Measurements from ENCODE around the gene STKLD1.
"Not testable (repeated sequence)": the region's sequence is repeated elsewhere in the genome, so short reads cannot be mapped to it uniquely, and the experiment has no call there.

STKLD1 gene

DNA sequence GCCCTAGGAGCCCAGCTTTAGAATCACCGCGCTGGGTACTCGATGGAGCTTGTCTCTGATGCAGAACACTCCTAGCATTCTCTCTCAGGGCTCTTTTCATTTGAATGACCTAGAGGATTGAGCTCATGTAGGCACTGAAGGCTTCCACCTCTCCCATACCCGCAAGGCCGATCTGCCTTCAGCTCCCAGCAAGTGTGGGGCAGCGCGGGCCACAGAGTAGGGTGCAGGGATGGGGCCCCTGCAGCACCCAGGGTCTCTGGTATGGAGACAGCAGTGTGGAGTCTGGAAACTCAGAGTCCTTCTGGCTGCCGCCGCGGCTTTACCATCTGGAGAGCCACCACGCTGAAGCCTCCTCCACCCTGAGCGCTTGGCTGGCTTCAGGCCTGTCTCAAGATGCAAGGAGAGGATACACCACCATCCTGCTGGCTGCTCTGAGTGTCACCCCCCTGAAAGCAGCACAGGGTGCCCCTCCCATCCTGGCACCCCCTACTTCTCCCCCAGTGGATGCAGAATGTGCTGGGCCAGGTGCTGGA, 12.9 kb downstream of the STKLD1 start:
- no peak for DNase-seq

DNA sequence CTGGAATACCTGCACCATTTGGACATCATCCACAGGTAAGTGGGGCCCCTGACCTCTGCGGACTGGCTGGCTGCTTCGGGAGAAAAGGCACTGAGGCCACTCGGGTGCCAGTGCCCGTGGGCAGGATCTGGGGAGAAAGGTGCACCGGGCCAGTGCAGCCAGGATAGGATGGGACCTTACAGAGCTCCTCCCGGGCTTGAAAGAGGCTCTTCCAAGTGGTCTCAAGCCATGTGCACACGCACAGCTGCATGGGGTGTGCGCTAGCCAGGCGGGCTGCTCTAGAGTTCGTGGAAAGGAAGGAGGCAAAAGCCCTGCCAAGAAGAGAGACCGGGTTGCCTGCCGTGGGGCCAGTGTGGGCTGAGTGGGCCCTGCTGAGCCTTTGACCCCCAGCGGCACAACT, 13.4 kb downstream of the STKLD1 start:
- DNase-seq = no peak

DNA sequence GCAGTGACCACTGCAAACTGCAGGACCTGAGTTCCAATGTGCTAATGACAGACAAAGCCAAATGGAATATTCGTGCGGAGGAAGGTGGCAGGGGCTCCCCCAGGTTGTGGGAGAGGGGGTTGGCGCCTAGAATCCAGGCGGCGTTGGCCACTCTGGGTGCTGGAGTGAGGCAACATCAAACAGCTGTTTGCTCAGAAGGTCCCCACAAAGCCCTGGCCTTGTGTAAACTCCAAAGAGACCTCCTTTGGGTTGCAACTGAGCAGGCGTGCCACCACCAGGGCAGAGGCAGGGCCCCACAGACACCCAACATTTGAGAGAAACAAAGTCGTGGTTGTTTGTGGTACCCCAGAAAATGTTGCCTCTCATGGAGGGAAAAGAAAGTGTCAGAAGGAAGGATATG, 14.5 kb downstream of the STKLD1 start:
- DNase-seq = no peak

DNA sequence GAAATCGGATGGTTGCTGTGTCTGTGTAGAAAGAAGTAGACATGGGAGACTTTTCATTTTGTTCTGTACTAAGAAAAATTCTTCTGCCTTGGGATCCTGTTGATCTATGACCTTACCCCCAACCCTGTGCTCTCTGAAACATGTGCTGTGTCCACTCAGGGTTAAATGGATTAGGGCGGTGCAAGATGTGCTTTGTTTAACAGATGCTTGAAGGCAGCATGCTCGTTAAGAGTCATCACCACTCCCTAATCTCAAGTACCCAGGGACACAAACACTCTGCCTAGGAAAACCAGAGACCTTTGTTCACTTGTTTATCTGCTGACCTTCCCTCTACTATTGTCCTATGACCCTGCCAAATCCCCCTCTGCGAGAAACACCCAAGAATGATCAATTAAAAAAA, 15.3 kb downstream of the STKLD1 start:
- not testable (repeated sequence) for DNase-seq

DNA sequence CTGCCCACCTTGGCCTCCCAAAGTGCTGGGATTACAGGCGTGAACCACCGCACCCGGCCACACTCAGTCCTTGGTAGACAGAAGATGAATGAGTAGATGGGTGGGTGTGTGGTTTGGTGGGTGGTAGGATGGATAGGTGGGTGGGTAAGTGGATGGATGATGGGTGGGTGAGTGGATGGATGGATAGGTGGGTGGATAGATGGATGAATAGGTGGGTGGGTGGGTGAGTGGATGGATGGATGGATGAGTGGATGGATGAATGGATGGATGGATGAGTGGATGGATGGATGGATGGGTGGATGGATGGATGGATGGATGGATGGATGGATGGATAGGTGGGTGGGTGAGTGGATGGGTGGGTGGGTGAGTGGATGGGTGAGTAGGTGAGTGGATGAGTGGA, 16.1 kb downstream of the STKLD1 start:
- DNase-seq = not testable (repeated sequence)

DNA sequence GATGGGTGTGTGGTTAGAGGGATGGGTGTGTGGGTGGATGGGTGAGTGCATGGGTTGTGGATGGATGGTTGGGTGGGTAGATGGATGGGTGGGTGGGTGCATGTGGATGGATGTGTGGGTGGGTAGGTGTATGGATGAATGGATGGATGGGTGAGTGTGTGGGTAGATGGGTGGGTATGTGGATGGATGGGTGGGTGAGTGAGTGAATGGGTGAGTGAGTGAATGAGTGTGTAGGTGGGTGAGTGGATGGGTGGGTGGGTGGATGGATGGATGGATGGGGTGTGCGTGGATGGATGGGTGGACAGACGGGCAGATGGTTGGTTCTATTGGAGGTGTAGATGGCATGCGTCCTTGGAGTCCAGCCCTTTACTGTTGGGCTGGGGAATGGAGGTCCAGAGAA, 17.2 kb downstream of the STKLD1 start:
- DNase-seq = no peak

DNA sequence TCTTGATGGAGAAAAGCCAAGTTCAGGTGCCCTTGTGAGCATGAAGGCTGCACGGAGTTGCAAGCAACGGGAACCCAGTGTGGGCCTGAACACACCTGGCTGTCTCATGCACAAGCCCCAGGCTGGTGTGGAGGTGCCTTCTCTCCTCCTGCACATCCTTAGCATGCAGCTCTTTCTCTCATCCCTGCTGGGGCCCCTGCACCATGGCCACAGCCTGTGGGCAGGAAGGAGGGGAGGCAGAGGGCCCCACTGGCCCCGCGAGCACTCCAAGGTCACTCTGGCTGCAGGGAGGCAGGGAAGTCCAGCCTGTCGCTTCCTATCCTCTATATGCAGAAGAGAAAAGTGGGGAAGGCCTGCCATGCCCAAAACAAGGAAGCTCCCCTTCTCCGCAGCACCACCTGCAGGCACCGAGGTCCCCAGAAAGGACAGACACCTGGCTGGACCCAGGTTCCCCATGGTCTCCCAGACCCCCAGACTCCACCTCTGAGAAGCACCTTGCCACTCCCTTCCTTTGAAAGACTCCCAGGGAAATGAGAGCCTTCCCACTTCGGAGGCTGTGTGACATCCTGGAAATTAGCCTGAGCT, 18.6 kb downstream of the STKLD1 start:
- DNase-seq = no peak

DNA sequence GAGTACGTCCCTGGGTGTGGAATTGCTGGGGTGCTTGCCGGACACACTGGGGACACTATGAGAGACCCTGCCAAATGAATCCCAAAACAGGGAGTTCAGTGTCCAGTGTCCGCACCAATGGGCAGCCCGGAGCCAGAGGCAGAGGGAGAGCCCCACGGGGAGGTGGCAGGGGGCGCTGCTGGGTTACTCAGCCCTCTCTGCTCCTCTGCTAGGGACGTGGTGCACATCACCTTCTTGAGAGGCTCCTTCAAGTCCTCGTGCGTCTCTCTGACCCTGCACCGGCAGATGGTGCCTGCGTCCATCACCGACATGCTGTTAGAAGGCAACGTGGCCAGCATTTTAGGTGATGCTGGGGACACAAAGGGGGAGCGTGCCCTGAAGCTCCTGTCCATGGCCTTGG, 20.8 kb downstream of the STKLD1 start:
- DNase-seq = no peak

DNA sequence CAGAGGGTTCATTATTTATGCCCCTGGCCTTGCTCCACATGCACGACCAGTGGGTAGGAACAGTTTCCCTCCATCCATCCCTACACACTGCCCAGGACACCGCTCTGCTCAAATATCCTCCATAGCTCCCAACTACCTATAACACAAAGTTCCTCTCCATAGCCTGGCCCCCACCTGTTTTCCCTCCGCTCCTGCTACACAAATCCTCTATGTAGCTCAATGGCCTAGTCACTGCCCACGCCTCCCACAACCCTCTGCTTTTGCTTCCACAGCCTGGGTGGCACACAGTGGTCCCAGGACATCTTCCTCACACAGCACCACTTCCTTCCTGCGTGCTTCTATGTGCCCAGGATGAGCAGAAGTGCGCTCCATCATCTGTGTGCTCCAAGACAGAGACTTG, 21.2 kb downstream of the STKLD1 start:
- no peak for DNase-seq

DNA sequence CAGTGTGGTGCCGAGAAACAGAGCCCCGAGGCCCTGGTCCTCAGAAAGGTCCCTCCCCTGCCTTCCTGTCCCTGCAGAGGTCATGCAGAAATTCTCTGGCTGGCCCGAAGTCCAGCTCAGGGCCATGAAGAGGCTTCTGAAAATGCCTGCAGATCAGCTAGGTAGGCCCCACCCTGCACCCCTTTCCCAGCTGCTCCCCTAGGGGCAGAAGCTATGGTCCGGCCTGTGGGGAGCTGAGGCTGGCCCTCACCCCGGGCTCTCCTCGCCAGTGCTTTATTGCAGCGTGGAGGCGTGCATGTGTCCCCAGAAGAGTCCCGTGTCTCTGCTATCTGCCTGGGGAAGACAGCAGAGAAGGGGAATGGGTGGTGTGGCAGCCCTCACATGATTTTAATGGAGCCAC, 21.7 kb downstream of the STKLD1 start:
- no peak for DNase-seq

DNA sequence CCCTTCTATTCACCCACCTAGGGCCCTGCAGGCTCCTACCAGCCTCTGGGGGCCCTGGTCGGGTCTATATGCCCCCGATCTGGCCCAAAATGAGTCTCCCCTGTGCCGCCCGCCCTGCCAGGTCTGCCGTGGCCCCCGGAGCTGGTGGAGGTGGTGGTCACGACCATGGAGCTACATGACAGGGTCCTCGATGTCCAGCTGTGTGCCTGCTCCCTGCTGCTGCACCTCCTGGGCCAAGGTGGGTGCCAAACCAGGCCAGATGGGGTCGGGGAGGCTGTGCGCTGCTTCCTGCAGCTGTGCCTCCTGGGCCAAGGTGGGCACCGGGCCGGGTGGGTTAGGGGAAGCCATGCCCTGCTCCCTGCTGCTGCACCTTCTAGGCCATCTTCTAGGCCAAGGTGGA, 24.1 kb downstream of the STKLD1 start:
- no peak for DNase-seq

DNA sequence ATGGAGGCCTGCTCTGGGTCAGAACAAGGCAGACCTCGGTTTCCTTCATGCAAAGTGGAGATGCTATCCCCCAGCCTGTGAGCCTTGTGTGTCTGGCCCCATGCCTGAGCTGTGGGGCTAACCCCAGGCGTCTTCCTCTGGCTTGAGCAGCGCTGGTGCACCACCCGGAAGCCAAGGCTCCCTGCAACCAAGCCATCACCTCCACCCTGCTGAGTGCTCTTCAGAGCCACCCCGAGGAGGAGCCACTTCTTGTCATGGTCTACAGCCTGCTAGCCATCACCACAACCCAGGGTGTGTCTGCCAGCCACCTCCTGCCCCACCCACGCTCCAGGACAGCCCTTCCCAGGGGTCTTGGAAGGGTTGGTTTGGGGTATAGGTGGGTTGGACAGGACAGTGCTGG, 25.4 kb downstream of the STKLD1 start:
- no peak for DNase-seq

DNA sequence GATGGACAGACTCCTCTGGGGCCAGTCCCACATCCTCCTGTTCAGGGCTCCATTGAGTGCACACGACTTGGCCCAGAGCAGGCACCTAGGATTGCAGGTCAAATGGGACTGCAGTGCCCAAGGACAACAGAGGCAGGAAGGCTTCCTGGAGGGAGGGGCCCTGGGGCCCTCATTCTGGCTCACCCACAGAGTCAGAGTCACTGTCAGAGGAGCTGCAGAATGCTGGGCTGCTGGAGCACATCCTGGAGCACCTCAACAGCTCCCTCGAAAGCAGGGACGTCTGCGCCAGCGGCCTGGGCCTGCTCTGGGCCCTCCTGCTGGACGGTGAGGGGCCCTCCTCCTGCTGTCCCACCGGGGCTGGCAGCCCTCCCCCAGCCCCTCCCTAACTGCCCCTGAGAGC, 26.5 kb downstream of the STKLD1 start:
- DNase-seq = no peak

DNA sequence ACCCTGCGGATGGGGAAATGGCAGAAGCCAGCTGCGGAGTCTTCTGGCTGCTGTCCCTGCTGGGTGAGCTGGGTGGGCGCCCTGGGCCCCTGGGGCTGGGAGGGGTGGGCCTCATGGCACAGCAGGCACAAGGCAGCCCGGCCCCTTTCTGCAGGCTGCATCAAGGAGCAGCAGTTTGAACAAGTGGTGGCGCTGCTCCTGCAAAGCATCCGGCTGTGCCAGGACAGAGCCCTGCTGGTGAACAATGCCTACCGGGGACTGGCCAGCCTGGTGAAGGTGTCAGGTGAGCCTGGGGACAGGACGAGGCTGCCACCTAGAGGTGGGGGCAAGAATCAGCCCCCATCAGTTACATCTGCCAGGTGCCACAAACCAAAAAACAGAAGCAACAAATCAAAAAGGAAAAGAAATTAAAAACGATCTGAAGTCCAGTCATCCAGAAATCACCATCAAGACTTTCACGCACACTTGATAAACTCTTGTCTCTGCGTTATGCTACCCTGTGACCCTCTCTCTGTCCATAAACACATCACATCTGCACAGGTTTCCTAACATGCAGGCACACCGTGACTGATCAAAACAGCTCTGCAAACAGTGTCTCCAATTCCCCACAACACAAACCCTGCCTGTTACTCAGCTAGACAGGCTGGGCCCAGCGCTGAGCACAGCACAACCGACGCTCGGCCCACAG, 27.7 kb downstream of the STKLD1 start:
- DNase-seq = peak in 1 of 2 donors; percentile 3

DNA sequence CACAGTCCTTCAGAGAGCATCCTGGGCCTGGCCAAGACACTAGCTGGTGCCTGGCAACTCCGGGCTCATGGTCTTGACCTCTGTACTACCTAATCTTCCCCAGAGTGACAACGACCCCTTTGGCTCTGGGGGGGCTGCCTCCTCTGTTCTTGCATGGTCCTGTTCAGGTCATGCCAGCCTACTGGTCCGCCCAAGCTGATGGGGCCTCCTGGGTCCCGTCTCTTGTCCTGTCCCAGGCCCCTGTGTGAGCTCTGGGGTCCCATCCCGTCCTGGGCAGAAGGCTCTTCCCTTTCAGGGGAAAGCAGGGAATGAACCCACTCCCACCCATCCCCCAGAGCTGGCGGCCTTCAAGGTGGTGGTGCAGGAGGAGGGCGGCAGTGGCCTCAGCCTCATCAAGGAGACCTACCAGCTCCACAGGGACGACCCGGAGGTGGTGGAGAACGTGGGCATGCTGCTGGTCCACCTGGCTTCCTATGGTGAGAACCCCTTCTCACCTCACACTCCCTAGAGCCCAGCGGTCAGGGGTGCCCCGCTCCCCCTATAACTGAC, 28.4 kb downstream of the STKLD1 start:
- DNase-seq = no peak

DNA sequence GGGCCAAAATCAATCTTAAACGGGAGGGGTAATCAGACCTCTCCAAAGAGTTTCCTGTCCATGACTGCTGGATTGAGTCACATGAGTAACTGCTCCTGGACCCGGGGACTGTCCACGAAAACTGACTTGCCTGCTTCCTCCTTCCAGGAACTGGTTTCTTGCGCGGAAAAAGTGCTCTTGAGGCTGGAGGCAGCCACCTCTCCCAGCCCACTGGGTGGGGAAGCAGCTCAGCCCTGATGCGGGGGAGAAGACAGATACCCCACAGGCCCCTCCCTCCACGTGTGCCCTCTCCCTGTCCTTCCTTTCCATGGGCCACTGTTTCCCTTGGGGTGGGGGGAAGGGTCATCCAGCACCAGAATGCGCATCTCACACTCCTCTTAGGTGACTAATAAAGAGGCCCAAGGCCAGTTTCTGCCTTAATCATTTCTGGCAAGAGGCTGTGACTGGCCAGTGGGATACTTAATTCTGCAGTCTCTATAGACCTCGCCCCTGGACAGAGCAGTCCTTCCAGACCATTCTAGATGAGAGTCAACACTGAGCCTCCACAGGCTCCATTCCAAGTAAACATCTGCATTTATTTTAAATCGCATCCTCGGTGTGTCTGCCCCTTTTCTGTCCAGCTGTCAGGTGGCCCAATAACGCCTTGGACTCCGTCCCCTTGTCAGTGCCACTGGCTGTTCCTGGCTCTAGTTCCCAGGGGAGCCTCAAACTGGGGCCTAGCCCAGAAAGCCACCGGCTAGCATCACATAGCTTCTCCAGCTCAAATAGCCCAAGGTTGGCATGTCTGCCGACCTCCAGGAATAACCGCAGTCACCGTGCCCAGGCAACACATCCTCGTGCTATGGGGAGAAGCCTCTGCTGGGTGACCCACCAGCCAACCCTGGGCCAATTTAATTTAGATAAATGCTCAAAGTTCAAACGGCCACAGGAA, 29.6 kb downstream of the STKLD1 start:
- no peak for DNase-seq

DNA sequence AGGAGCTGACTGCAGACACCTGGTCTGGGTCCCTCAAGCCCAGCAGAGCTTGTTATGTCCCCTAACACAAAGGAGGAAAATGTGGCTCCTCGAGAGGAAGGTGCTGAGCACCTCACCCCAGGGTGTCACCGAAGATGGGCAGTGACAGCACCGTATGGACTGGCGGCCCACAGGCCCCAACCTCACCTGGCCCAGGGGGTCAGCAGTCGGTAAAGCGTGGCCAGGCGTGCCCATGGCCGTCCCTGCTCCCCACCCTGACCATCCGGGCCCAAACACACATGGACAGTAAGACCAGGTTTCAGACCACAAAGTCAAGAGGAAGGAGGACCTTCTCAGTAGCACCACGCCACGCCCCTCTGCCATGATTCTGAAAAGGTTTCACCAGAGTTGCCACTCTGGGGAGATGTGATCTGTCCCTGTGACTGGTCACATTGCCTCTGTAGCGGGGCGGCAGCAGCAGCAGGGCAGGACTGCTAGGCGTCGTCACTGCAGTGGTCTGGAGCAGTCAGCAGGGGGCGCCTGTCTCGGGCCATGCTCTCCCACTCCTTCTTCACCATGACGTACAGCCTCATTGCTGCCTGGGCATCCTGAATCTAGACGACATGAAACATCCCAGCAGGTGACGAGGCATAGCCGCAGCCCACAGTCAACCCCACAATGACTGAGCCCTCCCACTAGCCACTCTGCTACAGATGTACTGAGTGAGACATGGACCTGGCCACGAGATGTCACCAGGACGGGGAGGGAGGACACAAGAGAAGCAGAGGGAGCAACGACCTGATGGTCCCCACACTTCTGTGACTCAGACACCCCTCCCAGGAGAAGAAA, 30.5 kb downstream of the STKLD1 start:
- DNase-seq = peak; percentile 41 to 53

DNA sequence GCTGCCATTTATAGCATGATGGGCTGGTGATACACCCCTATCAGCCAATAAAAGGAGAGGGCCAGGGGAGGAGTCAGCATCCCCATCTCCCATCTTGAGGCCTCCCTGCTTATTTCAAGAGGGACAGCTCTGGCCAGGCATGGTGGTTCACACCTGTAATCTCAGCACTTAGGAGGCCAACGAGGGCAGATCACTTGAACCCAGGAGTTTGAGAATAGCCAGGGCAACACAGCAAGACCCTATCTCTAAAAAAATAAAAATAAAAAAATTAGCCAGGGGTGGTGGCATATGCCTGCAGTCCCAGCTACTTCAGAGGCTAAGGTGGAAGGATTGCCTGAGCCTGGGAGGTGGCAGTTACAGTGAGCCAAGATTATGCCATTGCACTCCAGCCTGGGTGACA, 31.9 kb downstream of the STKLD1 start:
- DNase-seq = no peak

DNA sequence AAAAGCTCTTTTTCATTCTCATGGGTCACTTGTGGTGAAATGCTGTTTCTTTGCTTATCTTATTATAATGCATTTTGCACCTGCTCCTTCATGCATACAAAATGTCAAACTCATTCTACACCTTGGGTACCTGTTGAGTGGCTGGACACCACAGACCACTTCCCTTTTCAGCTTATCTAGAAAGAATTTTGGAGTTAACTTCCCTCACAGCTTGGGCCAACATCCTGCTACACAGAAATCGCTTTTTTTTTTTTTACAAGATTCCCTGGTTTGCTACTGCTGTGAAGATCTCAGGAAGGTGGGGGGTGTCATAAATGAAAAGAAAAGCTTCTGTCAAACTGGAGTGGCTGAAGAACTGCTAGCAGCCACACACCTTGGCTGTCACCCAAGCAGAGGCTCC, 39.0 kb downstream of the STKLD1 start:
- no peak for DNase-seq

DNA sequence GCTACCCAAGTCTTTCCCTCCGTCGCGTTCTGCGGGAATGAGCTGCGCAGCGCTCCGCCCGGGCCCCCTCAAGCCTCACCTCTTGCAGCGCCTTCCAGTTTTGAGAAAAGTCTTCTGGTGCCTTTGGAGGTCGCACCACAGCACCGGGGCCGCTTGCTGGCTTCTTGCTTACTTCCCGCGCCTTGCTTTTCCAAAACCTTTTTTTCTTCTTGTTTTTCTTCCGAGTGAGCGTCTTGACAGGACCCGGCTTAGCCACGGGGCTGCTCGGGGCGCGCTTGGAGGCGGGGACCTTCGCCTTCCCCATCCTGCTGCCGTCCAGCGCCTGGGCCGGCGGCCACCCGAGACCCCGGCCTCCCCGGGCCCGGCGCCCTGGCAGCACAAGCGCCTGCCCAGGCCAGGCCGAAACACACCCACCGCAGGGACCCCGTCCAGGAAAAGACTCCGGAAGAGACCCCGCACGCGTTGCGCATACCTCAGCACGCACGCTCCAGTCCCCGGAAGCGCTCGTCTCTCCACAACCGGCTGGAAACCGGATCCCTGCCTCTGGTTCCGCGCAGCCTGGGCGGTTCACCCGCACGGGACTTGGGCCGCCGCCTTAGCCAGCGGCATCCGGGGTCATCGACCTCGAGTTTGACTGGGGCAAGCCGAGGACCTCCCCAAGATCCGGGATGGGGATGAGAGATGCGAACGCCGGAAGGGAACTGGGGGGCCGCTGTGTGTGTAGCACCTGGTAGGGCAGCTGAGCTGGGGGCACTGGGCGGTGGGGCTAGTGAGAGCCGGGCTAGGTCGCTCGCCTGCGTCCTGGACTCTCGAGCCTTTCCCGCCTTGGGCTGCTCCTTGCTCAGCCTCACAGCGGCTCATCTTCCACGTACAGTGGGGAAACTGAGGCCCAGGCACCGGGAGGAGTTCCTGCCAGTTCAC, 41.6 kb downstream of the STKLD1 start, which contains the start of gene REXO4:
TSS of gene REXO4 (minus strand) at position 470 of the 921 bp plus-strand sequence. CDS start at position 304, 166 bp downstream.
- peak; percentile 59 to 68 for DNase-seq

DNA sequence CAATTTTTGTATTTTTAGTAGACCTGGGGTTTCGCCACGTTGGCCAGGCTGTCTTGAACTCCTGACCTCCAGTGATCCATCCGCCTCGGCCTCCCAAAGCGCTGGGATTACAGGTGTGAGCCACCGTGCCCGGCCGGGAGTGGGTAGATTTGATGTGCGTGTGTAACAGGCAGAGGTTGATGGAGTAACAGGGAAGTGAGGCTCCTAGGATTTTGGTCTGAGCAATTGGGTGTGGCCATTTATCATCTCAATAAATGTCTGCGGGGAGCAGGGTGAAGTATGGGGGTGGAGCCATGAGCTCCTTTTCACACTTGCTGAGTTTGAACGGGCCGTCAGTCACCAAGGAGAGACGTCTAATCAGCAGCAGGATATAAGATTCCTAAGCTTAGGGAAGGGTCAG, 42.8 kb downstream of the STKLD1 start:
- no peak for DNase-seq

All from bone marrow (tissue), 2 donors.